AG04450 (cell line): ENCODE results near the gene ARHGAP20. TPM values are rescaled to one million over a fixed set of nuclear protein-coding genes. Genes with fewer than 3 reads are reported as not detected.
A peak's percentile ranks its signal among the peaks of the same experiment; 100 is the strongest.

Experiments
- CTCF ChIA-PET: fragments of 300-600, 350-600 bp; formaldehyde crosslinking; extraction: SDS; loops from one replicate; lab custom pipeline; 2022; ENCODE audit warnings: antibody characterized with exemption, inconsistent platforms; lab: Charles Lee
- POLR2A ChIA-PET: fragments of 350-600 bp; formaldehyde crosslinking; extraction: SDS; loops from one replicate; lab custom pipeline; 2021; ENCODE audit warnings: antibody characterized with exemption, inconsistent platforms; lab: Yijun Ruan, JAX
- DNase-seq: peaks from one replicate; pipeline ENCODE4 v3.0.0-alpha.2; 2011; ENCODE audit warnings: low read depth, low spot score
- H3K27ac ChIP-seq: one replicate; pipeline ENCODE4 v1.5.1; 2012; ENCODE audit warnings: low read depth, low read length, control low read depth
- H3K27me3 ChIP-seq: one replicate; pipeline ENCODE4 v1.6.0; 2012; ENCODE audit warnings: low read length; ENCODE audit not compliant: control insufficient read depth, insufficient read depth
- H3K4me3 ChIP-seq: 2 replicates; pipeline ENCODE4 v1.5.1; 2011; ENCODE audit warnings: mild to moderate bottlenecking, low read depth, low read length, control low read depth
- H3K9me3 ChIP-seq: 2 replicates; pipeline ENCODE4 v1.5.1; 2012; ENCODE audit warnings: low read length; ENCODE audit not compliant: control insufficient read depth, insufficient read depth
- CTCF ChIP-seq: IDR thresholded peaks from 2 replicates; pipeline ENCODE4 v1.5.1; 2011; ENCODE audit warnings: low read depth, low read length, control low read depth, inconsistent platforms
- polyA plus RNA-seq: library from polyadenylated mRNA; depleted of rRNA; stranded (reverse); fragments of >200 nt; gene quantifications from 2 replicates; pipeline ENCODE4 v1.2.3, GENCODE V29; 2011

Gene ARHGAP20
- polyA plus RNA-seq, 1 experiment, result 4.0 TPM

GRCh38 chr11:110691926-110692325 lies 20.3 kb downstream of the ARHGAP20 start:
- Histone ChIP-seq H3K9me3 (no peaks in the 10 kb centered on the region), H3K4me3 (no peak overlapping the region), H3K27me3 (no peaks in the 10 kb centered on the region), H3K27ac (no peak overlapping the region)
- no peak for TF ChIP-seq CTCF
- CTCF ChIA-PET, result no interaction called here
- POLR2A ChIA-PET, result no interaction called here
- DNase-seq, result no peak

- H3K27me3 ChIP-seq, result no peaks in the 10 kb centered on the region
- TF ChIP-seq CTCF, result no peak
- H3K9me3 ChIP-seq, result no peaks in the 10 kb centered on the region
- H3K4me3 ChIP-seq, result no peak overlapping the region
- ChIA-PET CTCF (interaction anchor here (0.6 to 0.7 kb wide), 2 partner anchors 594 to 728 kb away, joined by 3 read pairs; no protein-coding TSS in a partner anchor), POLR2A (no interaction called here)
- no peak overlapping the region for H3K27ac ChIP-seq
- no peak for DNase-seq
Measured at GRCh38 chr11:110689306-110689705, 22.9 kb downstream of the ARHGAP20 start.

- ChIA-PET CTCF (no interaction called here), POLR2A (no interaction called here)
- TF ChIP-seq CTCF, result no peak
- H3K27me3 ChIP-seq, result no peaks in the 10 kb centered on the region
- H3K4me3 ChIP-seq, result no peak overlapping the region
- DNase-seq, result peak; percentile 8
- no peak overlapping the region for H3K27ac ChIP-seq
- no peaks in the 10 kb centered on the region for H3K9me3 ChIP-seq
Measured at GRCh38 chr11:110679323-110679975, 32.8 kb downstream of the ARHGAP20 start.

- no peak for DNase-seq
- TF ChIP-seq CTCF, result no peak
- Histone ChIP-seq H3K27me3 (no peaks in the 10 kb centered on the region), H3K9me3 (no peaks in the 10 kb centered on the region), H3K4me3 (no peak overlapping the region), H3K27ac (no peak overlapping the region)
- ChIA-PET POLR2A (no interaction called here), CTCF (no interaction called here)
Measured at GRCh38 chr11:110675548-110675947, 36.7 kb downstream of the ARHGAP20 start.

GRCh38 chr11:110665689-110666465 lies 46.4 kb downstream of the ARHGAP20 start:
- no peak overlapping the region for H3K4me3 ChIP-seq
- H3K27ac ChIP-seq, result no peak overlapping the region
- ChIA-PET CTCF (interaction anchor here (1.0 kb wide), 1 partner anchor 565 kb away, joined by 3 read pairs; no protein-coding TSS in a partner anchor), POLR2A (no interaction called here)
- no peaks in the 10 kb centered on the region for H3K9me3 ChIP-seq
- no peaks in the 10 kb centered on the region for H3K27me3 ChIP-seq
- no peak for DNase-seq
- no peak for TF ChIP-seq CTCF
